GM12892 (cell line): ENCODE data around the gene CCDC63. TPM values are rescaled to one million over a fixed set of nuclear protein-coding genes. Genes with fewer than 3 reads are reported as not detected.

Source experiments
- DNase-seq: peaks from one replicate; pipeline ENCODE4 v3.0.0; 2011; ENCODE audit not compliant: insufficient read length
- FAIRE-seq: peaks from 2 replicates; lab custom pipeline; 2011; peaks lifted over from hg19 to GRCh38; lab: Jason Lieb, UNC
- POLR2A ChIP-seq: IDR thresholded peaks from 2 replicates; pipeline ENCODE4 v1.6.1; 2011; ENCODE audit warnings: low read depth, low read length, control low read depth
- POLR2AphosphoS5 ChIP-seq: IDR thresholded peaks from 2 replicates; pipeline ENCODE4 v1.6.1; 2011; ENCODE audit warnings: low read depth, low read length, control low read depth
- TAF1 ChIP-seq: IDR thresholded peaks from 2 replicates; pipeline ENCODE4 v1.6.1; 2011; ENCODE audit warnings: low read depth, mild to moderate bottlenecking, control low read depth, low read length, borderline replicate concordance
- polyA plus RNA-seq: library from polyadenylated mRNA; unstranded; fragments of >200 nt; gene quantifications from one replicate; pipeline ENCODE4 v1.2.1, GENCODE V29; 2012; ENCODE audit warnings: missing spikeins, inconsistent platforms; ENCODE audit not compliant: missing spikeins

The CCDC63 gene
- not detected for polyA plus RNA-seq

DNA sequence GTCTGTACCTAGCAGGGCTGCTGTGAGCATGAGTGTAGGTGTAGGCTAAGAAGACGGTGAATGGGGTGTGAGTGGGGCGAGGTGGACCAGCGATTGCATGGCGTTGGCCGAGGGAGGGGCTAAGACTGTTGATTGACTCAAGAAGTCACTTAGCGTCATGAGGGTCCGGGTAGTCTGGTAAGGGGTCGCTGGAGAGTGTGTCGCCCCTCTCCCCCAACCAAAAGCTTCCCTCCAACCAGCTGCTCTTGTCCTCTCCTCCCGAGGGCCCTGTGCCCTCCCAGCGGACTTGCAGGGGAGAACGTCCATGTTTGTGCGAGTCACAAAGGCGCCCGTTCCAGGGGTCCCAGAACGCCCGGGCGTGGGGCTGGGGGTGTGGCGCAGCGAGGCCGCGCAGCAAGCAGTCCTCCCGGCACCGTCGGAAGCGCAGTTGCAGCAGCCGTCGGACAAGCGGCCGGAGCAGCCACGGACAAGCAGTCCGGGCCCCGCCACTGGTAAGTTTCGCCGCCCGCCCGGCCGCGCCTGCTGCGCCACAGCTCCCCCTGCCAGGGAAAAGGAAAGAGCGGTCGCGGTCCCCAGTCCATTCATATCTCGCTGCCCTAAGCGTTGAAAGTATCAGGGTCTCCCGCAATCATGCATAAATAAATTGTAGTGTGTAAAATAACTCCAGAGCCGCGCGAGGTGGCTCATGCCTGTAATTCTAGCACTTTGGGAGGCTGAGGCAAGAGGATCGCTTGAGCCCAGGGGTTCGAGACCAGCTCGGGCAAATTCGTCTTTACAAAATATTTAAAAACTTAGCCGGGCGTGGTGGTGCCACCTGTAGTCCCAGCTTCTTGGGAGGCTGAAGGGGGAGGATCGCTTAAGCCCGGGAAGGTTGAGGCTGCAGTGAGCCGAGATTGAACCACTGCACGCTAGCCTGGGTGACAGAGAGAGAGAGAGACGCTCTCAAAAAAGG lies at the start of gene CCDC63:
Gene CCDC63 (plus strand): TSS at position 373 of the 952 bp plus-strand sequence. CDS start 5,968 bp downstream, outside the sequence.
- TF ChIP-seq POLR2A, result no peak
- no peak for TF ChIP-seq POLR2AphosphoS5
- TF ChIP-seq TAF1, result no peak
- DNase-seq (peak; percentile 53), FAIRE-seq (peak; percentile 58)

DNA sequence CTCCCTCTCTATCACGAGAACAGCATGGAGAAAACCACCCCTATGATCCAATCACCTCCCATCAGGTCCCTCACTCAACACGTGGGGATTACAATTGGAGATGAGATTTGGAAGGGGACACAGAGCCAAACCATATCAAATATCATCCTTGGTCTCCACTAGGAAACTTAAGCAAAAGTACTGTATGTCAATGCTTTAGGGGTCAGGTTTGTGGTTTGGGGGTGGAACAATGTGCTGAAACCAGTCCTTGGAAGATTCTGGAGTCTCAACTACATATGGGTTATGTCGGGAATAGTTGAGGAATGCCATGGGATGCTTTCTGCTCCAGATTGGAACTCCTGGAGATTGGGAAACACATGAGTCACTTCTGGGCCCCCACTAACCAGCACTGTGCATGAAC lies 48.3 kb upstream of the CCDC63 start:
- FAIRE-seq (no peak), DNase-seq (no peak)
- TF ChIP-seq TAF1 (no peak), POLR2AphosphoS5 (no peak), POLR2A (no peak)

DNA sequence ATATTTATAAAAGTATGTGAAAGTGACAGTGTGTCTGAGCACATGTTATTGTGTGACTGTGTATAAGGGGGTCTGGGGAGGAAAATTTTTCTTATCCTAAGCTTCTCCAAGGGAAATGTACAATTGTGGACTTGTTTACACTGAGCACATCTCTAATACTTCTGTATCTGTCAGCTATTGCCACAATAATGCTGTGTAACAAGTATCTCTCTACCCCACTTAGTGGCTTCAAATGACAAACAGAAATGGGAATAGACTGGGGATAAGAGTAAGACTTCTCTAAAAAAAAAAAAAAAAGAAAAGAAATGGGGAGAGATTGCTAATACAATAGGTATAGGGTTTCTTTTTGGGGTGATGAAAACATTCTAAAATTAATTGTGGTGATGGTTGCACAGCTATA lies 44.3 kb upstream of the CCDC63 start:
- DNase-seq (no peak), FAIRE-seq (no peak)
- TF ChIP-seq POLR2A (no peak), POLR2AphosphoS5 (no peak), TAF1 (no peak)

DNA sequence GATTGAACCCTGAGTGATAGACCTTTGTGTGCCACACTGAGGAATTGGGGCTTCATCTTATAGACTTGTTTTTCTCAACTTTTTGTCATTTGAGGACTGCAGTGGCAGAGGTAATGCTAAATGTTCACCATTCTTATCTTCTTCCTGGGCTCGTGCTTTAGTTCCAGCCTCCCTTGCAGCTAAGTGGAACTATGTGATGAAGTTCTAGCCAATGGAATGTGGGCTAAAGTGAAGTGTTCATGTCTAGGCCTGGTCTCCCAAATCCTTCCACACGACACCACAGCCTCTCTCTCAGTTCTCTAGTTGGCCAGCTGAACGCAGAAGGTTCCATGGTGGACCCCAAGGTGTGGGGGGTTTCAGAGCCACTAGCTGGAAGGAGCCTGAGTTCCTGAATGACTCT lies 42.4 kb upstream of the CCDC63 start:
- TF ChIP-seq TAF1 (no peak), POLR2A (no peak), POLR2AphosphoS5 (no peak)
- peak; percentile 24 for FAIRE-seq
- no peak for DNase-seq

DNA sequence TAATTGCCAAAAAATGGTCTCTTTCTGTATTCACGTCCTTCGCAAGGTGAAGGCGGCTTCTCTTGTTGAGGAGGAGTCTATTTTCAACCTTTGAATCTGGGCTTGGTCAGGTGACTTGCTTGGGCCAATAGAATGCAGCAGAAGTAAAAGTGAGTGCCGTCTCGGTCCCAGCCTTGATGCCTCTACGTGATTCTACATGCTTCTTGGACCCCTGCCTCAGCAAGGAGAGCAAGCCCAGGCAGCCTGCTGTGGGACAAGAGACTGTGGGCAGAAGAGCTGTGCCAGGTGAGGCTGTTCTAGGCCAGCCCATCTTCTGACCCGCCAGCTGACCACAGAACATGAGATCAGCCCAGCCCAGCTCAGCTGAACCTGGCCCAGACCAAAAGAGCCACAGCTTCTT lies 39.1 kb upstream of the CCDC63 start:
- FAIRE-seq (no peak), DNase-seq (no peak)
- TF ChIP-seq POLR2AphosphoS5, result no peak
- no peak for TF ChIP-seq TAF1
- TF ChIP-seq POLR2A, result no peak

DNA sequence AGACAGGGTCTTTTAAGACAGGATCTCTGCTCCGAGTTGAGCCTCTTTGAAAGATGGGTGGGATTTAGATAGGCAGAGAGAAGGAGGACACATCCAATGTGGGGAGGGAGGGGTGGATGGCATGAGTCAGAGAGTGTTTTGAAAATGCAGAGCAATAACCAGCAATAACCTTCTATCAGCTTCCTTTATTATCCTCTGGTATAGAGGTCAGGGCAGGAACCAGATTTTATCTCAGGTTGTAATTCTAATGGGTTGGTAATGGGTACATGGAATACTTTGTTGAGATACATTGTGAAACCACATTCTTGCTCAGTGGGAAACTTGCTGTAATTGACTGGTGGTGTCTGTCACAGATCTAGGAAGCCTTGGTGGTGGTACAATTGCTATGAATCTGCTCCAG lies 37.6 kb upstream of the CCDC63 start:
- no peak for DNase-seq
- TF ChIP-seq POLR2A, result no peak
- no peak for TF ChIP-seq POLR2AphosphoS5
- TF ChIP-seq TAF1, result no peak
- no peak for FAIRE-seq

DNA sequence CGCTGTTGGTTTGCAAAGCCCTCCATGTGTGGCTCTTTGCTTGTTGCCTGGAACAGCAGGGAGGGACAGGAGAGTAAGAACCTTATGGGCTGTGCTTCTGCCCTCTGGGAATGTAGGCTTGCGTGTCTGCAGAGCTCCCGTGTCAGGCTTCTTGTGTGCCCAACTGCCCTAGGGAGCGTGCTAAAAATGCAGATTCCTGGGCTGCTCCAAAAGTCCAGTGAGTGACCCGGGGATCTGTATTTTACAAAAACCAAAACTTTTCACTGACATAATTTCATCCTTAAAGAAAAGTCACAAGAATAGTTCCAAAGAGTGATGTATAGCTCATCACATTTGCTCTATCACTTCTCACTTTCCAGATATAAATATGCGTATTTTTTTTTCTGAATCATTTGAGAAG lies 34.8 kb upstream of the CCDC63 start:
- DNase-seq (no peak), FAIRE-seq (no peak)
- TF ChIP-seq POLR2AphosphoS5, result no peak
- TF ChIP-seq POLR2A, result no peak
- no peak for TF ChIP-seq TAF1

DNA sequence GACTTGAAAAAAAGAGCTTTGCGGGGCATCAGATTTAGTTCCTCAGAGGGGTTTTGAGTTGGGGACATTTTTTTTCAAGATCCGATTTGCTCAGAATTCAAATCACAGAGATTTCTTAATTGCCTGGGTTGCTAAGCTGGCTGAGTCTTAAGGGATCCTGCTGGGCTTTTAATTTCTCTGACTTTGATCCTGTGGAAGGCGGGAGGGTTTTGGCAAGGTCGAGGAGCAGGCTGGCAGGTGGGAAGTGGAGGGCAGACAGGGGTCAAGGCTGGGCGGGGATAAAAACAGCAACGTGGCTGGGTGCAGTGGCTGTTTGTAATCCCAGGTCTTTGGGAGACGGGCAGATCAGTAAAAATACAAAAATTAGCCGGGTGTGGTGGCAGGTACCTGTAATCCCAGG lies 33.5 kb upstream of the CCDC63 start:
- no peak for FAIRE-seq

DNA sequence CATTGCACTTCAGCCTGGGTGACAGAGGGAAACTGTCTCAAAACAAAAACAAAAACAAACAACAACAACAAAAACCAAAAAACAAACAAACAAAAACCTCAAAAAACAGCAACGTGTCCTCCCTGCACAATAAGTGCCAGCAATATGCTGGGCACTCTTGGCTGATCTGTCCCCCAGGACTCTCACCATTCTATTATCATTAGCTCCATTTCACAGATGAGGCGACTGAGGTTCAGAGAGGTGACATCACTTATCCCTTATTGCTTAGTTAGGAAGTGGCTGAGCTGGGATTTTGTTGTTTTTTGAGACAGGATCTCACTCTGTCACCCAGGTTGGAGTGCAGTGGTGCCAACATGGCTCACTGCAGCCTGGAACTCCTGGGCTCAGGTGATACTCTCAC lies 33.0 kb upstream of the CCDC63 start:
- TF ChIP-seq POLR2A (no peak), TAF1 (no peak), POLR2AphosphoS5 (no peak)
- no peak for FAIRE-seq
- DNase-seq, result no peak

More for the DNA sequence above, 33.5 kb upstream of the CCDC63 start:
- no peak for DNase-seq
- TF ChIP-seq POLR2A (no peak), TAF1 (no peak), POLR2AphosphoS5 (no peak)

DNA sequence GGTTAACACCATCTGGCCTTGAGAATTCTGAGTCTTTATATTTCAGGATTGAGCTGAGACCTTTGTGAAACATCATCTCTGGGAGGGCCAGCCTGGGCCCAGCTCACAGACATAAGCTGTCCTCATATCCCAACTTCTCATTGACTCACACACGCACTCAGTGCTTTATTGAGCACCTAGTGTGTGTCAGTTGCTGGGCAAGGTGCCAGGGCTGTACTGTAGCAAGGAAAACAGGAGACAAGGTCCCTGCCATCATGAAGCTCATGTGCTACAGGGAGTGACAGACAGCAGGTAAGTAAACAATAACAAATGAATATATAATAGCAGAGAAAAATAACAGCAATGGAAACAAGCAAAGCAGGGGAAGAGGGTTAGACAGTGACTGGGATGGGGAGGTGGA lies 30.5 kb upstream of the CCDC63 start:
- DNase-seq (no peak), FAIRE-seq (no peak)
- TF ChIP-seq TAF1 (no peak), POLR2A (no peak), POLR2AphosphoS5 (no peak)

DNA sequence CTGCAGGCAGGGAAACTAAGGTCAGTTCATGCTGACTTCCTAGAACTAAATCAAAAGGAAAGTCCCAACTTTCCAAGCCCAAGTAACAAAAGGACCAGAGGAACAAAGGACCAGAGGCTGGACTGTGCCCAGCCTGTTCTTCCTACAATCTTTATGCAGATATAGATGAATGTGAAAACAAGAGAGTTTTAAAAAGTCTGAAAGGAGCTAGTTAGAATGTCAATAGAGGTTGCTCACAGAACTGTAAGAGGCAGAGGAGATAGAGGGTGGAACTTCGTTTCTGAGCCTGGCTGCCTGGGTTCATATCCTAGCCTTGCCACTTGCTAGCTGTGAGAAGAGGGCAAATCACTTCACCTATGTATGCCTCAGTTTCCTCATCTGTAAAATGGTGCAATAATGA lies 30.0 kb upstream of the CCDC63 start:
- DNase-seq (no peak), FAIRE-seq (no peak)
- TF ChIP-seq POLR2AphosphoS5 (no peak), POLR2A (no peak), TAF1 (no peak)

DNA sequence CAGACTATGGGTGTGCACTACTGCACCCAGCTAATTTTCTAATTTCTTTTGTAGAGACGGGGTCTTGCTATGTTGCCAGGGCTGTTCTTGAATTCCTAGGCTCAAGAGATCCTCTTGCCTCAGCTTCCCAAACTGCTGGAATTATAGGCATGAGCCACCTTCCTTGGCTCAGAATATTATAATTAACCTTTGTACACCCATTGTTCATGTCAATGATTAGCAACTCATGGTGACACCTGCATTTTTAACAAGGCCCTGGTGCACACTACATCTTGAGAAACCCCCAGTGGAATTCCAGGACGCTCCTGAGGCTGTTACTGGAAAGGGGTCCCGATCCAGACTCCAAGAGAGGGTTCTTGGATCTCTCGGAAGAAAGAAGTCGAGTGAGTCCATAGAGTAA lies 28.3 kb upstream of the CCDC63 start:
- TF ChIP-seq TAF1 (no peak), POLR2AphosphoS5 (no peak), POLR2A (no peak)
- no peak for DNase-seq
- FAIRE-seq, result no peak
